ENCODE measurements around the gene PTPRG.

Gene PTPRG

GRCh38 chr3:62246985-62247384 lies 685.6 kb downstream of the PTPRG start:
- no peak for DNase-seq (ENCODE audit: low read depth)
- H3K4me3 ChIP-seq (ENCODE audit: low read depth, low read length): no peak overlapping the region
- no peak for TF ChIP-seq CTCF (IDR thresholded peaks at IDR 0.05; ENCODE audit: insufficient read depth, low read depth, low read length, missing control alignments)

- no peak for DNase-seq (ENCODE audit: low read depth)
- H3K4me3 ChIP-seq (ENCODE audit: low read depth, low read length): no peak overlapping the region
- TF ChIP-seq CTCF (IDR thresholded peaks at IDR 0.05; ENCODE audit: insufficient read depth, low read depth, low read length, missing control alignments): no peak
Observed at GRCh38 chr3:62248734-62249483, 687.5 kb downstream of the PTPRG start.

- TF ChIP-seq CTCF (IDR thresholded peaks at IDR 0.05; ENCODE audit: insufficient read depth, low read depth, low read length, missing control alignments): no peak
- no peak overlapping the region for H3K4me3 ChIP-seq (ENCODE audit: low read depth, low read length)
- DNase-seq (ENCODE audit: low read depth): no peak
Observed at GRCh38 chr3:62249484-62249776, 688.1 kb downstream of the PTPRG start.

- H3K4me3 ChIP-seq (ENCODE audit: low read depth, low read length): no peak overlapping the region
- TF ChIP-seq CTCF (IDR thresholded peaks at IDR 0.05; ENCODE audit: insufficient read depth, low read depth, low read length, missing control alignments): no peak
- no peak for DNase-seq (ENCODE audit: low read depth)
Observed at GRCh38 chr3:62249855-62250543, 688.6 kb downstream of the PTPRG start.

GRCh38 chr3:62252438-62253157 lies 691.2 kb downstream of the PTPRG start:
- TF ChIP-seq CTCF (IDR thresholded peaks at IDR 0.05; ENCODE audit: insufficient read depth, low read depth, low read length, missing control alignments): no peak
- no peak overlapping the region for H3K4me3 ChIP-seq (ENCODE audit: low read depth, low read length)
- DNase-seq (ENCODE audit: low read depth): no peak

- no peak overlapping the region for H3K4me3 ChIP-seq (ENCODE audit: low read depth, low read length)
- TF ChIP-seq CTCF (IDR thresholded peaks at IDR 0.05; ENCODE audit: insufficient read depth, low read depth, low read length, missing control alignments): no peak
- DNase-seq (ENCODE audit: low read depth): no peak
Observed at GRCh38 chr3:62253971-62254370, 692.6 kb downstream of the PTPRG start.

Data from GM12865 (cell line).